A673 (cell line): ENCODE data around the gene SLIT3. TPM values are rescaled to one million over a fixed set of nuclear protein-coding genes. Genes with fewer than 3 reads are reported as not detected.

Source experiments
- BruUV-seq: library from RNA; stranded (reverse); fragments of 400-500 nt; replicated peaks from 2 replicates; lab custom pipeline; 2021; lab: Mats Ljungman, UMichigan
- CTCF ChIA-PET: fragments of 300-600 bp; sonication (Branson Sonifier 250); formaldehyde crosslinking; loops from one replicate; lab custom pipeline; 2022; ENCODE audit warnings: antibody characterized with exemption; lab: Charles Lee
- POLR2A ChIA-PET: fragments of 300-600 bp; sonication (Branson Sonifier 250); formaldehyde crosslinking; loops from one replicate; lab custom pipeline; 2022; ENCODE audit warnings: antibody characterized with exemption; ENCODE audit not compliant: low non-redundant PET; lab: Charles Lee
- DNase-seq: peaks from one replicate; pipeline ENCODE4 v3.0.0-alpha.2; 2015; ENCODE audit warnings: low spot score
- H3K27ac ChIP-seq: fragments of 200-600 bp; sonication (generic); 2 replicates; pipeline ENCODE4 v1.5.1; 2016; ENCODE audit warnings: mixed run types, low read depth, mild to moderate bottlenecking, mixed read lengths, antibody characterized with exemption, low read length; ENCODE audit not compliant: poor library complexity, severe bottlenecking
- H3K27me3 ChIP-seq: fragments of 200-600 bp; sonication (generic); replicated peaks from 2 replicates; pipeline ENCODE4 v1.6.1; 2017; ENCODE audit warnings: mixed run types, low read depth, mild to moderate bottlenecking, mixed read lengths, antibody characterized with exemption, low read length; ENCODE audit not compliant: insufficient read depth, poor library complexity
- H3K36me3 ChIP-seq: fragments of 200-600 bp; sonication (generic); 2 replicates; pipeline ENCODE4 v1.6.1; 2016; ENCODE audit warnings: mixed run types, mild to moderate bottlenecking, mixed read lengths, antibody characterized with exemption, low read length; ENCODE audit not compliant: insufficient read depth, poor library complexity, severe bottlenecking
- H3K4me1 ChIP-seq: fragments of 200-600 bp; sonication (generic); 2 replicates; pipeline ENCODE4 v1.6.1; 2017; ENCODE audit warnings: mixed run types, mild to moderate bottlenecking, mixed read lengths, antibody characterized with exemption, low read length; ENCODE audit not compliant: insufficient read depth, poor library complexity, severe bottlenecking
- H3K4me3 ChIP-seq: fragments of 200-600 bp; sonication (generic); 2 replicates; pipeline ENCODE4 v1.5.1; 2016; ENCODE audit warnings: low read depth, mixed run types, mild to moderate bottlenecking, mixed read lengths, low read length; ENCODE audit not compliant: poor library complexity, severe bottlenecking
- H3K9me3 ChIP-seq: fragments of 200-600 bp; sonication (generic); 2 replicates; pipeline ENCODE4 v1.6.1; 2016; ENCODE audit warnings: mixed run types, low read depth, mild to moderate bottlenecking, mixed read lengths, antibody characterized with exemption, low read length; ENCODE audit not compliant: poor library complexity, severe bottlenecking
- CTCF ChIP-seq: fragments of 300-800, 200-600 bp; sonication (generic); conservative IDR thresholded peaks from 2 replicates; pipeline ENCODE4 v1.5.1; 2017; ENCODE audit warnings: low read depth, mild to moderate bottlenecking, antibody characterized with exemption, low read length, moderate library complexity, mixed read lengths
- EZH2 ChIP-seq: fragments of 200-600 bp; sonication (generic); IDR thresholded peaks from 2 replicates; pipeline ENCODE4 v1.6.1; 2017; ENCODE audit warnings: borderline replicate concordance, low read depth, mild to moderate bottlenecking, mixed read lengths, antibody characterized with exemption, low read length; ENCODE audit not compliant: poor library complexity, severe bottlenecking
- intact Hi-C: fragments of 100-400 bp; cut with micrococcal nuclease; formaldehyde crosslinking; loops from one replicate; pipeline ENCODE4 v1.10.0; 2022; ENCODE audit not compliant: unreplicated experiment
- total RNA-seq: library from RNA; stranded (reverse); gene quantifications from 2 replicates; pipeline ENCODE4 v1.2.3, GENCODE V29; 2021

SLIT3 gene
- total RNA-seq, 1 experiment from 2014 or later, result not detected

DNA sequence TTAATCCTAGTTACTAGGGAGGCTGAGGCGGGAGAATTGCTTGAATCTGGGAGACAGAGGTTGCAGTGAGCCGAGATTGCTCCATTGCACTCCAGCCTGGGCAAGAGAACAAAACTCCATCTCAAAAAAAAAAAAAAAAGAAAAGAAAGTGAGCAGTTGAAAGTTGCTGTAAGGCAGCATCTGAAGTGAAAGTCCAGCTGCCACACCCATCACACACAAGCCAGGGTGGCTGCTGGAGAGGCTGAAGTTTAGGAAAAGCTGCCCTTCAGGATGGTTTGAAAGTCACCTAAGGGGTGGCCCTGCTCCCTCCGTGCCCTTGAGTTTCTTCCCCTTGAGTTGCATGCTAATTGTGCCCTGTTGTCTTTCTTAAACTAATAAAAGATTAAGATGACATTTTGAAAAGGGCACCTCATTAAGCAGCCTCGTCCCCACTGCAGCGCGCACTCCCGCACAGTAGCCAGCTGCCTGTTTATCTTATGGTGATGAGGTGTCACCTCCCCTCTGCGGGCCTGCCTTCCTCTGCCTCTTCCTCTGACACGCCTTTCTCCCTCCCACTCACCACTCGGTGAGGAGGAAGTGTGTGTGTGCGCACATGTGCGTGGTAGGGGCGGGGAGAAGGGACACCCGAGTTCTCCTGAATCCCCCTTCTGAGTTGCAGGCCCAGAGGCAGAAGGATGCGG lies 617.6 kb downstream of the SLIT3 start:
- TF ChIP-seq EZH2, result no peak
- H3K36me3 ChIP-seq, result no peaks in the 10 kb centered on the region
- H3K9me3 ChIP-seq, result no peaks in the 10 kb centered on the region
- H3K4me3 ChIP-seq, result no peak overlapping the region
- no peaks in the 10 kb centered on the region for H3K27me3 ChIP-seq
- DNase-seq, result no peak
- H3K4me1 ChIP-seq, result no peaks in the 10 kb centered on the region
- BruUV-seq, result no TSS peak
- ChIA-PET POLR2A (no interaction called here), CTCF (no interaction called here)
- intact Hi-C loops, result no loop called here
- H3K27ac ChIP-seq, result no peak overlapping the region

DNA sequence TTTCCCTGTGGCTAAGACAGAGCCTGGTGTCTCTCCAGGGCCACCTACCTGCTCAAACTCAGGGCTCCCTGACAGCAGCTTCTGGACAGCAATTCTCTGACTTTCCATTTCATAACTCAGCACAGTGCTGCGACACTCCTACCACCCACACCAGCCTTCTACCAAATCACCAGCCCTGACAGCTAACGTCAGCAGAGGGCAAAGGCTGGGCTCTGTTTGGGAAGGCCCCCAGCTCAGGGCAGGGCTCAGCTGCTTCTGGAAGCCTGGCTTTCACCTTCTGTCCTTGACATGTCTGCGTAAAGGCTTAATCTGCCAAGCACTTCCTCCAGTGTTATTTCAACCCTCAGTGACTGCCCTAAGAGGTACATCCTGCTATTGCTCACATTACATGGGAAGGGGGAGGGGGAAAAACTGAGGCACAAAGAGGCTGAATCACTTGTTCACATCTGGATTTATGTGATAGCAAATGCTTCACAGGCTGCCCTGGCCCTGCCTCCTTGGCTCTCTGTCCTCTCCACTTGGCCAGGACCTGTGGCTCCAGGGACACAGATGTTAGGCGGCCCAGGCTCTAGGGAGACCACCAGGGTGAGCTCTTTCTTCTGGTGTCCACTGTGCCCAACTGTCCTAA lies 619.3 kb downstream of the SLIT3 start:
- no peaks in the 10 kb centered on the region for H3K4me1 ChIP-seq

GRCh38 chr5:168680395-168680794 lies 620.5 kb downstream of the SLIT3 start:
- H3K4me3 ChIP-seq, result no peak overlapping the region
- H3K27me3 ChIP-seq, result no peaks in the 10 kb centered on the region
- no peak for TF ChIP-seq EZH2
- TF ChIP-seq CTCF, result no peak
- ChIA-PET CTCF (interaction anchor here (0.9 kb wide), 1 partner anchor 307 kb away, joined by 3 read pairs; no protein-coding TSS in a partner anchor), POLR2A (no interaction called here)
- no peak for DNase-seq
- H3K27ac ChIP-seq, result no peak overlapping the region
- no peaks in the 10 kb centered on the region for H3K4me1 ChIP-seq
- H3K9me3 ChIP-seq, result no peaks in the 10 kb centered on the region
- no peaks in the 10 kb centered on the region for H3K36me3 ChIP-seq
- BruUV-seq, result no TSS peak
- intact Hi-C loops, result no loop called here

More for the DNA sequence above, 619.3 kb downstream of the SLIT3 start:
- ChIA-PET CTCF (no interaction called here), POLR2A (no interaction called here)
- Histone ChIP-seq H3K9me3 (no peaks in the 10 kb centered on the region), H3K27ac (no peak overlapping the region), H3K36me3 (no peaks in the 10 kb centered on the region), H3K27me3 (no peaks in the 10 kb centered on the region), H3K4me3 (no peak overlapping the region)
- TF ChIP-seq CTCF, result no peak
- TF ChIP-seq EZH2, result no peak
- DNase-seq, result no peak
- BruUV-seq, result no TSS peak
- intact Hi-C loops, result no loop called here
